GM23338 (cell line): ENCODE data around the gene TMEM273. TPM values are rescaled to one million over a fixed set of nuclear protein-coding genes. Genes with fewer than 3 reads are reported as not detected.

Source experiments
- ATAC-seq: fragments of 200-7000 bp; cut with Tn5 transposase; 3 replicates; pipeline ENCODE4 v1.9.1; 2020
- DNase-seq: peaks from one replicate; pipeline ENCODE4 v3.0.0-alpha.2; 2015; ENCODE audit warnings: low spot score
- H2AFZ ChIP-seq: fragments of 200-600 bp; sonication (generic); 2 replicates; pipeline ENCODE4 v1.8.0; 2016; ENCODE audit warnings: antibody characterized with exemption, mild to moderate bottlenecking, moderate library complexity
- H3F3A ChIP-seq: fragments of 200-600 bp; sonication (generic); replicated peaks from 2 replicates; pipeline ENCODE4 v1.8.0; 2017; ENCODE audit warnings: antibody characterized with exemption, mixed run types, low read depth
- H3K27ac ChIP-seq: fragments of 200-600 bp; sonication (generic); 2 replicates; pipeline ENCODE4 v1.6.1; 2016; ENCODE audit warnings: low read depth
- H3K27me3 ChIP-seq: fragments of 200-600 bp; sonication (generic); 2 replicates; pipeline ENCODE4 v1.8.0; 2016; ENCODE audit warnings: mild to moderate bottlenecking, mixed run types, moderate library complexity; ENCODE audit not compliant: insufficient read depth
- H3K36me3 ChIP-seq: fragments of 200-600 bp; sonication (generic); 2 replicates; pipeline ENCODE4 v1.8.0; 2016; ENCODE audit warnings: mild to moderate bottlenecking; ENCODE audit not compliant: insufficient read depth
- H3K4me1 ChIP-seq: fragments of 200-600 bp; sonication (generic); 2 replicates; pipeline ENCODE4 v1.8.0; 2016; ENCODE audit warnings: mild to moderate bottlenecking, moderate library complexity; ENCODE audit not compliant: insufficient read depth
- H3K4me2 ChIP-seq: fragments of 200-600 bp; sonication (generic); 2 replicates; pipeline ENCODE4 v1.7.1; 2017; ENCODE audit warnings: mixed run types
- H3K4me3 ChIP-seq: fragments of 200-600 bp; sonication (generic); 2 replicates; pipeline ENCODE4 v1.6.1; 2016; ENCODE audit warnings: mixed run types
- H3K79me2 ChIP-seq: fragments of 200-600 bp; sonication (generic); replicated peaks from 2 replicates; pipeline ENCODE4 v1.8.0; 2017; ENCODE audit warnings: mild to moderate bottlenecking; ENCODE audit not compliant: insufficient read depth
- H3K9me2 ChIP-seq: fragments of 200-600 bp; sonication (generic); 2 replicates; pipeline ENCODE4 v1.8.0; 2017; ENCODE audit not compliant: insufficient read depth
- H4K20me1 ChIP-seq: fragments of 200-600 bp; sonication (generic); replicated peaks from 2 replicates; pipeline ENCODE4 v1.8.0; 2017; ENCODE audit warnings: mild to moderate bottlenecking; ENCODE audit not compliant: insufficient read depth
- H3K27ac Mint-ChIP-seq: 2 replicates; pipeline ENCODE4 v1.8.0; 2020; ENCODE audit warnings: inconsistent platforms, mild to moderate bottlenecking, moderate library complexity, mixed read lengths
- H3K27me3 Mint-ChIP-seq: 3 replicates; pipeline ENCODE4 v1.8.0; 2022; ENCODE audit warnings: low read depth, mild to moderate bottlenecking, moderate library complexity, mixed read lengths, inconsistent platforms; ENCODE audit not compliant: insufficient read depth, poor library complexity
- H3K36me3 Mint-ChIP-seq: 3 replicates; pipeline ENCODE4 v1.8.0; 2021; ENCODE audit warnings: low read depth, mild to moderate bottlenecking, inconsistent platforms, moderate library complexity, mixed read lengths
- H3K4me1 Mint-ChIP-seq: 3 replicates; pipeline ENCODE4 v1.8.0; 2020; ENCODE audit warnings: mild to moderate bottlenecking, inconsistent platforms, mixed read lengths
- H3K4me3 Mint-ChIP-seq: 3 replicates; pipeline ENCODE4 v1.8.0; 2021; ENCODE audit warnings: moderate library complexity, mild to moderate bottlenecking, inconsistent platforms, mixed read lengths
- H3K9me3 Mint-ChIP-seq: 3 replicates; pipeline ENCODE4 v1.8.0; 2020; ENCODE audit warnings: moderate library complexity, mild to moderate bottlenecking, inconsistent platforms, mixed read lengths
- CREB1 ChIP-seq: fragments of 250-450 bp; sonication (Bioruptor Pico); IDR thresholded peaks from 2 replicates; pipeline ENCODE4 v1.5.0; 2020; ENCODE audit warnings: low read depth, mild to moderate bottlenecking, moderate library complexity
- ETS1 ChIP-seq: IDR thresholded peaks from 2 replicates; pipeline ENCODE4 v1.6.1; 2016; ENCODE audit warnings: antibody characterized with exemption
- EZH2 ChIP-seq: fragments of 200-600 bp; sonication (generic); IDR thresholded peaks from one replicate; pipeline ENCODE4 v1.8.0; 2017; ENCODE audit warnings: antibody characterized with exemption, mild to moderate bottlenecking, low read depth; ENCODE audit not compliant: unreplicated experiment
- EZH2phosphoT487 ChIP-seq: fragments of 200-600 bp; sonication (generic); IDR thresholded peaks from one replicate; pipeline ENCODE4 v1.8.1; 2018; ENCODE audit warnings: antibody characterized with exemption; ENCODE audit not compliant: unreplicated experiment
- JUNB ChIP-seq: IDR thresholded peaks from one replicate; pipeline ENCODE4 v1.6.1; 2016; ENCODE audit warnings: antibody characterized with exemption; ENCODE audit not compliant: unreplicated experiment
- NANOG ChIP-seq: IDR thresholded peaks from 2 replicates; pipeline ENCODE4 v1.6.1; 2016; ENCODE audit warnings: antibody characterized with exemption, borderline replicate concordance
- POLR2AphosphoS5 ChIP-seq: IDR thresholded peaks from 2 replicates; pipeline ENCODE4 v1.6.1; 2016; ENCODE audit warnings: antibody characterized with exemption, low read depth
- REST ChIP-seq: IDR thresholded peaks from one replicate; pipeline ENCODE4 v1.6.1; 2018; ENCODE audit warnings: antibody characterized with exemption; ENCODE audit not compliant: unreplicated experiment
- STAT1 ChIP-seq: IDR thresholded peaks from one replicate; pipeline ENCODE4 v1.6.1; 2016; ENCODE audit warnings: antibody characterized with exemption; ENCODE audit not compliant: unreplicated experiment
- ZNF114 ChIP-seq: fragments of 250-450 bp; sonication (Bioruptor Pico); IDR thresholded peaks from 2 replicates; pipeline ENCODE4 v1.5.0; 2020; ENCODE audit warnings: mild to moderate bottlenecking, moderate library complexity
- ZNF331 ChIP-seq: fragments of 250-450 bp; sonication (Bioruptor Pico); IDR thresholded peaks from 2 replicates; pipeline ENCODE4 v1.5.0; 2020; ENCODE audit warnings: low read depth, mild to moderate bottlenecking, moderate library complexity
- ZNF462 ChIP-seq: fragments of 250-450 bp; sonication (Bioruptor Pico); IDR thresholded peaks from 2 replicates; pipeline ENCODE4 v1.5.0; 2020; ENCODE audit warnings: mild to moderate bottlenecking, moderate library complexity
- polyA plus RNA-seq: library from polyadenylated mRNA; unstranded; fragments of >200 nt; fragmentation: Nextera tagmentation; extraction: Ambion mirVana; gene quantifications from 2 replicates; pipeline ENCODE4 v1.2.1, GENCODE V29; 2016
- total RNA-seq: library from RNA; depleted of rRNA; stranded (reverse); fragments of >200 nt; shearing (Covaris generic); gene quantifications from 2 replicates; pipeline ENCODE4 v1.2.3, GENCODE V29; 2014
- TF ChIP-seq, protein P1 (sequence below), 2 experiments: fragments of 200-600 bp in 1 of 2; sonication (generic) in 1 of 2; conservative IDR thresholded peaks; 2 replicates each; pipeline versions ENCODE4 v1.5.1 to v1.6.1; 2016 to 2017; ENCODE audit warnings: antibody characterized with exemption in 2 of 2, low read depth in 2 of 2, mild to moderate bottlenecking in 2 of 2, moderate library complexity in 1 of 2

TMEM273 gene
- total and polyA plus RNA-seq, 2 experiments from 2014 or later, result not detected

GRCh38 chr10:49212076-49212475 lies 23.9 kb upstream of the TMEM273 start:
- Histone ChIP-seq H4K20me1 (no peaks in the 10 kb centered on the region), H3K4me2 (no peak overlapping the region), H3K9me2 (peaks cover 16% of the 10 kb centered on the region; the same call in 1 of the 2 replicates), H3F3A (no peaks in the 10 kb centered on the region), H3K4me3 (no peak overlapping the region), H2AFZ (no peak overlapping the region), H3K36me3 (no peaks in the 10 kb centered on the region), H3K4me1 (no peaks in the 10 kb centered on the region), H3K79me2 (no peaks in the 10 kb centered on the region), H3K27me3 (no peaks in the 10 kb centered on the region), H3K27ac (no peak overlapping the region)
- no peak overlapping the region for H3K27ac Mint-ChIP-seq
- no peak overlapping the region for H3K4me3 Mint-ChIP-seq
- H3K27me3 Mint-ChIP-seq, result peaks cover 3% of the 10 kb centered on the region
- peaks cover 4% of the 10 kb centered on the region for H3K4me1 Mint-ChIP-seq
- H3K9me3 Mint-ChIP-seq, result no peaks in the 10 kb centered on the region; the same call in 2 of the 3 replicates
- H3K36me3 Mint-ChIP-seq, result no peaks in the 10 kb centered on the region
- DNase-seq (no peak), ATAC-seq (no peak)
- no peak for TF ChIP-seq ZNF114 (CRISPR knock-in tag)
- no peak for TF ChIP-seq JUNB
- no peak for TF ChIP-seq POLR2AphosphoS5
- no peak for TF ChIP-seq REST
- no peak for TF ChIP-seq STAT1
- no peak for TF ChIP-seq NANOG
- TF ChIP-seq, protein P1, sequence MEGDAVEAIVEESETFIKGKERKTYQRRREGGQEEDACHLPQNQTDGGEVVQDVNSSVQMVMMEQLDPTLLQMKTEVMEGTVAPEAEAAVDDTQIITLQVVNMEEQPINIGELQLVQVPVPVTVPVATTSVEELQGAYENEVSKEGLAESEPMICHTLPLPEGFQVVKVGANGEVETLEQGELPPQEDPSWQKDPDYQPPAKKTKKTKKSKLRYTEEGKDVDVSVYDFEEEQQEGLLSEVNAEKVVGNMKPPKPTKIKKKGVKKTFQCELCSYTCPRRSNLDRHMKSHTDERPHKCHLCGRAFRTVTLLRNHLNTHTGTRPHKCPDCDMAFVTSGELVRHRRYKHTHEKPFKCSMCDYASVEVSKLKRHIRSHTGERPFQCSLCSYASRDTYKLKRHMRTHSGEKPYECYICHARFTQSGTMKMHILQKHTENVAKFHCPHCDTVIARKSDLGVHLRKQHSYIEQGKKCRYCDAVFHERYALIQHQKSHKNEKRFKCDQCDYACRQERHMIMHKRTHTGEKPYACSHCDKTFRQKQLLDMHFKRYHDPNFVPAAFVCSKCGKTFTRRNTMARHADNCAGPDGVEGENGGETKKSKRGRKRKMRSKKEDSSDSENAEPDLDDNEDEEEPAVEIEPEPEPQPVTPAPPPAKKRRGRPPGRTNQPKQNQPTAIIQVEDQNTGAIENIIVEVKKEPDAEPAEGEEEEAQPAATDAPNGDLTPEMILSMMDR (conservative IDR thresholded peaks at IDR 0.05; ENCODE audit: low read depth in 2 of 2), result no peak
- no peak for TF ChIP-seq ZNF331 (CRISPR knock-in tag)
- no peak for TF ChIP-seq ETS1
- TF ChIP-seq ZNF462 (CRISPR knock-in tag), result no peak
- TF ChIP-seq EZH2, result no peak
- no peak for TF ChIP-seq EZH2phosphoT487
- no peak for TF ChIP-seq CREB1
